ENCODE data around the gene SLC35D3.
A peak's percentile ranks its signal among the peaks of the same experiment; 100 is the strongest.
"Not testable (repeated sequence)": the region's sequence is repeated elsewhere in the genome, so short reads cannot be mapped to it uniquely, and the experiment has no call there.

SLC35D3 gene

GRCh38 chr6:136964398-136964797, 42.3 kb downstream of the SLC35D3 start:
- no peak for DNase-seq (ENCODE audit: low read depth in 2 of 2)

GRCh38 chr6:136967876-136968752, 46.0 kb downstream of the SLC35D3 start:
- peak; percentile 32 to 33 for DNase-seq (ENCODE audit: low read depth in 2 of 2)

GRCh38 chr6:136968837-136969236, 46.7 kb downstream of the SLC35D3 start:
- no peak for DNase-seq (ENCODE audit: low read depth in 2 of 2)

- DNase-seq (ENCODE audit: low read depth in 2 of 2) = no peak
These were observed 47.3 kb downstream of the SLC35D3 start for GRCh38 chr6:136969433-136969832.

- DNase-seq (ENCODE audit: low read depth in 2 of 2) = no peak
These were observed 47.8 kb downstream of the SLC35D3 start for GRCh38 chr6:136969930-136970329.

GRCh38 chr6:136971609-136972008, 49.5 kb downstream of the SLC35D3 start:
- DNase-seq (ENCODE audit: low read depth in 2 of 2) = no peak

- not testable (repeated sequence) for DNase-seq (ENCODE audit: low read depth in 2 of 2)
These were observed 51.7 kb downstream of the SLC35D3 start for GRCh38 chr6:136973781-136974180.

Data from stimulated activated CD8-positive, alpha-beta memory T cell treated with anti-CD3 and anti-CD28 coated beads, Interleukin-15, amount 100 ng/mL, for 48 hours (primary cell).